T-helper 1 cell treated with Interleukin-12 subunit alpha and Interleukin-12 subunit beta and Interleukin-4 antibody, amounts not matched to agents 30 μg/mL and 1 μg/mL, for 36 hours (primary cell): ENCODE data around the gene POLR2E.
A peak's percentile ranks its signal among the peaks of the same experiment; 100 is the strongest.

Source experiments
- H3K27ac Mint-ChIP-seq: one replicate; pipeline ENCODE4 v1.8.0; 2021; ENCODE audit warnings: mild to moderate bottlenecking, mixed read lengths
- H3K27me3 Mint-ChIP-seq: one replicate; pipeline ENCODE4 v1.8.0; 2021; ENCODE audit warnings: low read depth, mixed read lengths
- H3K36me3 Mint-ChIP-seq: one replicate; pipeline ENCODE4 v1.8.0; 2021; ENCODE audit warnings: low read depth, mixed read lengths
- H3K4me1 Mint-ChIP-seq: one replicate; pipeline ENCODE4 v1.8.0; 2021; ENCODE audit warnings: low read depth, mixed read lengths
- H3K4me3 Mint-ChIP-seq: one replicate; pipeline ENCODE4 v1.8.0; 2021; ENCODE audit warnings: mild to moderate bottlenecking, moderate library complexity, mixed read lengths
- H3K9me3 Mint-ChIP-seq: one replicate; pipeline ENCODE4 v1.8.0; 2021; ENCODE audit warnings: mixed read lengths

The POLR2E gene

DNA sequence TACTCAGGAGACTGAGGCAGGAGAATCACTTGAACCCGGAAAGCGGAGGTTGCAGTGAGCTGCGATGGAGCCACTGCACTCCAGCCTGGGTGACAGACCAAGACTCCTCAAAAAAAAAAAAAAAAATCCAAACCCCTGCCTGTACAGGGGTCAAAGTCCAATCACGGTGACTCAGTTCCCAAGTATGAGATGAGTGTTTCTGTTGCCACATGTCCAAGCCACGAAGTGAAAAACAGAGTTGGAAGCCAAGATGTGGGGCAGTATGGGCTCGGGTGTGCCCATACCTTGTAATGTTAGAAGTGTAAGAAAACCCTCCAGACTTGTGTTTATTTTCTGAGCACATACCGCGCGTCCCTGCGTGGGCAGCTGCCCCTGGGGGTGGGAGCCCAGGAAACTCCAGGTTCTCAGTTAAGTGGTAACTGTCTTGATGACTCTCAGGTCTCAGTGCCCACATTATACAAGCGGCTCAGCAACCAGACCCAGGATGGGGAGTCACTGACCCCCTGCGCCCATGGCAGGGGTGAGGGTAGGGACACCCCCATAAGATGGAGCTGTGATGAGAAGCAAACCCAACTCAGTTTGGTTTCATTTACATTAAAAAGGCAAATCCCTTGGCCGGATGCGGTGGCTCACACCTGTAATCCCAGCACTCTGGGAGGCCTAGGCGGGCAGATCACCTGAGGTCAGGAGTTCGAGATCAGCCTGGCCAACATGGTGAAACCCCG, 7.4 kb upstream of the POLR2E start:
- Mint-ChIP-seq H3K36me3 (peaks cover 17% of the 10 kb centered on the region), H3K9me3 (peaks cover 8% of the 10 kb centered on the region), H3K27me3 (no peaks in the 10 kb centered on the region), H3K27ac (peak overlapping the region; percentile 59), H3K4me3 (peak overlapping the region; percentile 37), H3K4me1 (peaks cover 36% of the 10 kb centered on the region)

GRCh38 chr19:1101337-1101698, 6.1 kb upstream of the POLR2E start:
- peaks cover 13% of the 10 kb centered on the region for H3K36me3 Mint-ChIP-seq
- H3K4me3 Mint-ChIP-seq, result no peak overlapping the region
- H3K27me3 Mint-ChIP-seq, result no peaks in the 10 kb centered on the region
- peak overlapping the region; percentile 72 for H3K27ac Mint-ChIP-seq
- peaks cover 8% of the 10 kb centered on the region for H3K9me3 Mint-ChIP-seq
- H3K4me1 Mint-ChIP-seq, result peaks cover 38% of the 10 kb centered on the region

GRCh38 chr19:1098177-1099051, 3.2 kb upstream of the POLR2E start:
- Mint-ChIP-seq H3K36me3 (peaks cover 15% of the 10 kb centered on the region), H3K4me3 (peak overlapping the region; percentile 54), H3K27ac (peak overlapping the region; percentile 90), H3K4me1 (peaks cover 48% of the 10 kb centered on the region), H3K9me3 (peaks cover 8% of the 10 kb centered on the region), H3K27me3 (no peaks in the 10 kb centered on the region)

- Mint-ChIP-seq H3K4me1 (peaks cover 48% of the 10 kb centered on the region), H3K4me3 (peak overlapping the region; percentile 7), H3K27me3 (no peaks in the 10 kb centered on the region), H3K9me3 (peaks cover 8% of the 10 kb centered on the region), H3K27ac (peak overlapping the region; percentile 42), H3K36me3 (peaks cover 17% of the 10 kb centered on the region)
Measured at GRCh38 chr19:1097810-1098176, 2.6 kb upstream of the POLR2E start.

- H3K36me3 Mint-ChIP-seq, result peaks cover 14% of the 10 kb centered on the region
Measured at GRCh38 chr19:1094655-1094977, 559 bp downstream of the POLR2E start.

DNA sequence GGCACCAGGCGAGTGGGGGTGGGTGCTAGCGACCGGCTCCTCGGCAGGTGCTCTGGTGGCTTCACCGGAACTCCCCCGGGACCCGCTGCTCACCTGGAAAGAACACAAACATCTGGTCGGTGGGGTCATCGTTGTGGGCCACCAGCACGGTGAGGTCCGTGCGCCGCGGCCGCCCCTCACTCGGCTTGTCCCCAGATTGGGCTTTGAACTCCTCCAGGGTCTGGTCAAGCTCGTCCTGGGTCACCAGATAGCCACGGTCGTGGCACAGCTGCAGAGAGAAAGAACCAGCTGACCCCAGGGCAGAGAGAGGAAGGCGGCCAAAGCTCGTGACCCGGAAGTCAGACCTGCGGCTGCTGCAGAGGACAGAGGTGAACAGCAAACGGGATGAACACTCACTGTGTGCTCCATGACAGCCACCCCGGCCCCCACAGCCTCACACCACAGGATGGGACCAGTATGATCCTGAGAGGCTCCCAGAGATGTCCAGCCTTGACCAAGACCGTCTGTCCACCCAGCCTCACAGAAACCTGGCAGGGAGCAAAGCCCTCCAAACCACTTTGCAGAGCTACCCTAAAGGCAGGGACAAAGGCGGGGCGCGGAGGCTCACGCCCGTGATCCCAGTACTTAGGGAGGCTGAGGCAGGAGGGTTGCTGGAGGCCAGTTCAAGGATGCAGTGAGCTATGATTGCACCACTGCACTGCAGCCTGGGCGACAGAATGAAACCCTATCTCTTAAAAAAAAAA, 1.2 kb downstream of the POLR2E start:
- peak overlapping the region; percentile 52 for H3K27ac Mint-ChIP-seq
- H3K36me3 Mint-ChIP-seq, result peaks cover 11% of the 10 kb centered on the region
- peaks cover 3% of the 10 kb centered on the region for H3K9me3 Mint-ChIP-seq
- no peaks in the 10 kb centered on the region for H3K27me3 Mint-ChIP-seq
- peaks cover 27% of the 10 kb centered on the region for H3K4me1 Mint-ChIP-seq
- H3K4me3 Mint-ChIP-seq, result peak overlapping the region; percentile 93

More at GRCh38 chr19:1094655-1094977, 559 bp downstream of the POLR2E start:
- Mint-ChIP-seq H3K9me3 (peaks cover 4% of the 10 kb centered on the region), H3K27me3 (no peaks in the 10 kb centered on the region), H3K27ac (peak overlapping the region; percentile 52), H3K4me3 (peak overlapping the region; percentile 93), H3K4me1 (peaks cover 31% of the 10 kb centered on the region)

GRCh38 chr19:1093330-1093729, 1.8 kb downstream of the POLR2E start:
- H3K27ac Mint-ChIP-seq, result no peak overlapping the region
- peaks cover 25% of the 10 kb centered on the region for H3K4me1 Mint-ChIP-seq
- H3K9me3 Mint-ChIP-seq, result no peaks in the 10 kb centered on the region
- peaks cover 9% of the 10 kb centered on the region for H3K36me3 Mint-ChIP-seq
- H3K4me3 Mint-ChIP-seq, result peak overlapping the region; percentile 93
- H3K27me3 Mint-ChIP-seq, result no peaks in the 10 kb centered on the region

GRCh38 chr19:1091544-1092175, 3.5 kb downstream of the POLR2E start:
- no peak overlapping the region for H3K27ac Mint-ChIP-seq
- peaks cover 14% of the 10 kb centered on the region for H3K36me3 Mint-ChIP-seq
- no peaks in the 10 kb centered on the region for H3K9me3 Mint-ChIP-seq
- H3K27me3 Mint-ChIP-seq, result no peaks in the 10 kb centered on the region
- H3K4me1 Mint-ChIP-seq, result peaks cover 29% of the 10 kb centered on the region
- no peak overlapping the region for H3K4me3 Mint-ChIP-seq

GRCh38 chr19:1090731-1091543, 4.2 kb downstream of the POLR2E start:
- H3K27ac Mint-ChIP-seq, result no peak overlapping the region
- peaks cover 14% of the 10 kb centered on the region for H3K36me3 Mint-ChIP-seq
- H3K4me1 Mint-ChIP-seq, result peaks cover 26% of the 10 kb centered on the region
- no peak overlapping the region for H3K4me3 Mint-ChIP-seq
- H3K9me3 Mint-ChIP-seq, result no peaks in the 10 kb centered on the region
- H3K27me3 Mint-ChIP-seq, result no peaks in the 10 kb centered on the region

DNA sequence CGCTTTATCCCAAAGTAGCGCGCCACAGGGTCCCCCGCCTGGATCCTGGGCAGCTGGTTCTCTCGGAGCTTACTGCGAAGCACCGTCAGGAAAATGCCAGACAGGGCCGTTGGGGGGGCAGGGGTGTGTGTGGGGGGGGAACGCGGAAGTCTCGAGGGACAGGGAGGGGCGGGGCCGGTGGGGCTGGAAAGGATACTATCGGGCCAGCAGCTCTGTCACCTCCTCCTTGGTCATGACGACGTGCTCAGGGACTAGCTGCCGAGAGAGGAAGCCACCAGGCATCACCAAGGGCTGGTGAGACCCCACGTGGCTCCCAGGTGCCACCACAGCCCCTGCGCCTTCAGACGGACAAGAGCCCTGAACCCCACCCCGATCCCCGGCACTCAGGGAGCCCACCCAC, 5.3 kb downstream of the POLR2E start:
- Mint-ChIP-seq H3K4me3 (no peak overlapping the region), H3K9me3 (no peaks in the 10 kb centered on the region), H3K4me1 (peaks cover 26% of the 10 kb centered on the region), H3K27me3 (no peaks in the 10 kb centered on the region), H3K27ac (no peak overlapping the region), H3K36me3 (peaks cover 21% of the 10 kb centered on the region)

GRCh38 chr19:1089126-1089771, 5.9 kb downstream of the POLR2E start:
- H3K27me3 Mint-ChIP-seq, result no peaks in the 10 kb centered on the region
- H3K9me3 Mint-ChIP-seq, result no peaks in the 10 kb centered on the region
- no peak overlapping the region for H3K4me3 Mint-ChIP-seq
- peak overlapping the region; percentile 45 for H3K27ac Mint-ChIP-seq
- H3K4me1 Mint-ChIP-seq, result peaks cover 27% of the 10 kb centered on the region
- H3K36me3 Mint-ChIP-seq, result peaks cover 24% of the 10 kb centered on the region

- Mint-ChIP-seq H3K27me3 (no peaks in the 10 kb centered on the region), H3K9me3 (no peaks in the 10 kb centered on the region), H3K4me1 (peaks cover 23% of the 10 kb centered on the region), H3K4me3 (peak overlapping the region; percentile 10), H3K36me3 (peaks cover 23% of the 10 kb centered on the region), H3K27ac (peak overlapping the region; percentile 55)
Measured at GRCh38 chr19:1088416-1089010, 6.7 kb downstream of the POLR2E start.

GRCh38 chr19:1087813-1088415, 7.3 kb downstream of the POLR2E start:
- peaks cover 20% of the 10 kb centered on the region for H3K4me1 Mint-ChIP-seq
- H3K27ac Mint-ChIP-seq, result peak overlapping the region; percentile 85
- H3K27me3 Mint-ChIP-seq, result no peaks in the 10 kb centered on the region
- H3K4me3 Mint-ChIP-seq, result peak overlapping the region; percentile 32
- H3K9me3 Mint-ChIP-seq, result no peaks in the 10 kb centered on the region
- H3K36me3 Mint-ChIP-seq, result peaks cover 21% of the 10 kb centered on the region
